VCaP (cell line): ENCODE measurements around the gene PXK.

Experiments used
- H3K27ac ChIP-seq: fragments of 450-650 bp; 2 replicates; pipeline ENCODE4 v1.5.1; 2017
- TF ChIP-seq, protein P1 (sequence below): fragments of 450-650 bp; conservative IDR thresholded peaks from 2 replicates; pipeline ENCODE4 v1.5.1; 2017; ENCODE audit warnings: mild to moderate bottlenecking, moderate library complexity

PXK gene

DNA sequence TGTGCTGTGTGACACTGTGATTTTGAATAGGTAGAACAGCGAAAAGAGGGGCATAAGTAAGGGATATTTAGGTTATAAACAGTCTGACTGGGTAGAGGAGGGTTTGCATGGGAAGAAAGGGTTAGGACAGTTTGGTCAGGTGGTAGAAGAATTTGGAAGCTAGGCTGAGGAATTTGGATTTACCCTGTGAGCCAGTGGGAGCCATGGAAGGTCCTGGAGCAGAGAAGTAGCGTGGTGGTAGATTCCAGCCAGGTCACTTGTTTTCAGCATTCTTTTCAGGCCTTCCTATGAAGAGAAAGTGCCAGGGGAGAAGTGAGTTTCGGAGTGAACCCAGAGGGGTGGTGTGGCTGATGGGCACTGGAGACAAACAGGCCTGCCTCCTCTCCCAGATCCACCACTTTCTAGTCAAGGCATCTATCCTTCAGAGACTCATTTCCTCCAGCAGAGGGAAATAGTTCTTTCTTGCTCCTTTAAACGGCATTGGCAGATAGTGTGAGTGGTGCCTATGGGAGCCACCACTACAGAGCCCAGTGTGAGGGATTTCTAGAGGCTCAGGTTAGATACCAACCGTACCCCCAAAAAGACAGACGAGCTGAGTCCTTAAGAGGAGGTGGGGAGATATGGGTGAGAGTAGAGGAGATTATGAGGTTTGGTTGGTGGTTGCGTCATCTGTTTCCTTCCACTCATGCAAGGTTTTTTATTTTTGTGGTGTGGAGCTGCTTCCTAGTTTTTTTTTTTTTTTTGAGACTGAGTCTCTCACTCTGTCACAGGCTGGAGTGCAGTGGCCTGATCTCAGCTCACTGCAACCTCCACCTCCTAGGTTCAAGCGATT, 21.2 kb downstream of the PXK start:
- H3K27ac ChIP-seq = no peak overlapping the region

DNA sequence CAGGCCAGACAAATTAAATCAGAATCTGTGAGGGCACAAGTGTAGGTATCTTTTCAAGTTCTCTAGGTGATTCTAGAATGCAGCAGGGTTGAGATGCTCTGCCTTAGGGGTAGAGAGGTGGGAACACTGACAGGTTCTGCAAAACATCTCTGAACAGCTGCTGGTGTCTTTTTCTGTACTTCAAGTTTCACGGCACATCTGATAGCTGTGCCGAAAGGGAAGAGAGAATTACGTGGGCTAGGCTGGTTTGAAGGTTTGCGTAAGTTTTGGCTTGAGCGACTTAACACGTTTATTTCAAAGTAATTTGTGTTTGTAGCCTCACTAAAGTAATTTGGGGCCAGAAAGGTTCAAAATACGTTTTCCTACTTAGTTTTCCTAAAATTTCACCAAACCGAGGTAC, 22.5 kb downstream of the PXK start:
- TF ChIP-seq, protein P1, sequence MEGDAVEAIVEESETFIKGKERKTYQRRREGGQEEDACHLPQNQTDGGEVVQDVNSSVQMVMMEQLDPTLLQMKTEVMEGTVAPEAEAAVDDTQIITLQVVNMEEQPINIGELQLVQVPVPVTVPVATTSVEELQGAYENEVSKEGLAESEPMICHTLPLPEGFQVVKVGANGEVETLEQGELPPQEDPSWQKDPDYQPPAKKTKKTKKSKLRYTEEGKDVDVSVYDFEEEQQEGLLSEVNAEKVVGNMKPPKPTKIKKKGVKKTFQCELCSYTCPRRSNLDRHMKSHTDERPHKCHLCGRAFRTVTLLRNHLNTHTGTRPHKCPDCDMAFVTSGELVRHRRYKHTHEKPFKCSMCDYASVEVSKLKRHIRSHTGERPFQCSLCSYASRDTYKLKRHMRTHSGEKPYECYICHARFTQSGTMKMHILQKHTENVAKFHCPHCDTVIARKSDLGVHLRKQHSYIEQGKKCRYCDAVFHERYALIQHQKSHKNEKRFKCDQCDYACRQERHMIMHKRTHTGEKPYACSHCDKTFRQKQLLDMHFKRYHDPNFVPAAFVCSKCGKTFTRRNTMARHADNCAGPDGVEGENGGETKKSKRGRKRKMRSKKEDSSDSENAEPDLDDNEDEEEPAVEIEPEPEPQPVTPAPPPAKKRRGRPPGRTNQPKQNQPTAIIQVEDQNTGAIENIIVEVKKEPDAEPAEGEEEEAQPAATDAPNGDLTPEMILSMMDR = no peak

More for the DNA sequence above, 21.2 kb downstream of the PXK start:
- TF ChIP-seq, protein P1 = no peak

DNA sequence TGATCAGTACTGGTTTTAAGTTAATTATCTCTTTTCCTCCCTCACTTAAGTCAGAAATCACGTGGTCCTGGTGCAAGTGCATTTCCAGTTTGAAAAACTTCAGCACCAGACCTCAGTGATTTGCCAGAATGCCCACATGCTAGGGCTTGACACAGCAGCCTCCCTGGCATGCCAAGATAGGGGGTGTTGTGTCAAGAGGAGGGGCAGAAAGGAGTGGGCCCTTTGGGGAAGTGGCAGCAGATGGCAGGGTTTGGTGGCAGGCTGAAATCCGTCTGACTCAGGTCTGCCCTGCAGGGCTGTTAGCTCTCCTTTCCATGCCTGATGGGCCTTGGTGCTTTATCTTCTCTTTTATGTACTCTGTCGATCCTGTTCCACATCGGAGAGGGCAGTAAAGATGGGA, 23.4 kb downstream of the PXK start:
- H3K27ac ChIP-seq = no peak overlapping the region
- TF ChIP-seq, protein P1 = no peak

More for the DNA sequence above, 22.5 kb downstream of the PXK start:
- H3K27ac ChIP-seq = no peak overlapping the region

DNA sequence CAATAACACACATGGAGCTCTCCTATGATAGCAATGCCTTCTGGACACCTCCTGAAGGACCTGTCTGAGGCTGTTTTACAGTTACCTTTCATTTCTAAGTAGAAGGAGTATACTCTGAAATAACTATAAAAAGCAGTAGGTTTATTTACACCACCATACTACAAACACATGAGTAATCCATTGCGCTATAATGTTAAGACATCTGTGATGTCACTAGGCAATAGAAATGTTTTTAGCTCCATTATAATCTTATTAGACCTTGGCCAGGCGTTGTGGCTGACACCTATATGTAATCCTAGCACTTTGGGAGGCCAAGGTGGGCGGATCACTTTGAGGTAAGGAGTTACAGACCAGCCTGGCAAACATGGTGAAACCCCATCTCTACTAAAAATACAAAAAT, 24.7 kb downstream of the PXK start:
- no peak overlapping the region for H3K27ac ChIP-seq
- TF ChIP-seq, protein P1 = no peak

DNA sequence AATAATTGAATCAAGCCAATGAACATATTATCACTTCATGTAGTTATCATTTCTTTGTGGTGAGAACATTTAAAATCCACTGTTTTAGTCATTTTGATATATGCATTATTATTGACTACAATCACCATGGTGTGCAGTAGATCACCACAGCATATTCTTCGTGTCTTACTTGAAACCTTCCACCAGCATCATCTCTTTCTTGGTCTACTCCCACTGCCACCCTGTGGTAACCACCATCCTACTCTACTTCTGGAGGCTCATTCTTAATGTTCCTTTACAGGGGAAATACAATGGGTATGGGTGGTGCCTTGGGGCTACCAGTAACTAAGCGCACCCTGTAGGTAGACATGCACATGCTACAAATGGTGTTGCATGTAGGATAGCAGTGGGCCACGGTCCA, 25.4 kb downstream of the PXK start:
- no peak overlapping the region for H3K27ac ChIP-seq

DNA sequence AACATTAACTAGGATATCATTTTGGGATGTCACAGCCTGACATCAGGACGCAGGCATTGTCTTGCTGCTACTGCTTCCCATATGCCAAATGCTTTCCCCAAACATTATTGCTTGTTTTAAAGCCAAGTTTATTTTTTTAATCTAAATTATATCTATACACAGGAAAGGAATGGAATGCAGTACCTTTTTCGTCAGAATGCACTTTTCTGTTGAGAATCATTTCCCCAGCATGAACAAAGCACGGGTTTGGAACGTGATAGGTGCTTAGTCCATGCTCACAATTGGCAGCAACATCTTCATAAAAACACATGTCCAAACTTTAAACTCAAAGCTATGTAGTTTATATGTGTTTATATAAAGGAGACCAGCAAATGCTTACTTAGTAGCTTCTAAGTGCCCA, 26.1 kb downstream of the PXK start:
- no peak overlapping the region for H3K27ac ChIP-seq
- TF ChIP-seq, protein P1 = no peak

More for the DNA sequence above, 25.4 kb downstream of the PXK start:
- TF ChIP-seq, protein P1 = no peak

DNA sequence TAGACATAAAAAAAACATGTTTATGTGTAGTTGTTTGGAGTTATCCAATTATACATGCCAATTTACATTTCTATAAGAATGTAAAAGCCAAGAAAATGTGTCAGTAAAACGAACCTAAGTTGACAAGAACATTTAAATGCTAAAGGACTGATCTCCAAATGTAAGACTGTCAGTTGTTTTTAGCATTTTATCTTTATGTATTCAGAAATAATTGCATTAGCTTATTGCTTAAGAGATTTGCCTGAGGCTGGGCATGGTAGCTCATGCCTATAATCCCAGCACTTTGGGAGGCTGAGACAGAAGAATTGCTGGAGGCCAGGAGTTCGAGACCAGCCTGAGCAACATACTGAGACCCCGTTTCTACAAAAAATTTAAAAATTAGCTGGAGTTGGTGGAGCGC, 26.9 kb downstream of the PXK start:
- TF ChIP-seq, protein P1 = no peak
- no peak overlapping the region for H3K27ac ChIP-seq
